Chondrocyte (in vitro differentiated cells): ENCODE measurements around the gene KIF26B. TPM values are rescaled to one million over a fixed set of nuclear protein-coding genes. Genes with fewer than 3 reads are reported as not detected.

ENCODE experiments used
- DNase-seq: peaks from one replicate; pipeline ENCODE4 v3.0.0; 2021; ENCODE audit warnings: mixed read lengths, low spot score
- H3K27ac Mint-ChIP-seq: one replicate; pipeline ENCODE4 v1.8.0; 2021; ENCODE audit warnings: mild to moderate bottlenecking, moderate library complexity, mixed read lengths; ENCODE audit not compliant: unreplicated experiment
- H3K27me3 Mint-ChIP-seq: 2 replicates; pipeline ENCODE4 v1.8.0; 2021; ENCODE audit warnings: low read depth, mixed read lengths
- H3K36me3 Mint-ChIP-seq: 2 replicates; pipeline ENCODE4 v1.8.0; 2021; ENCODE audit warnings: low read depth, mixed read lengths
- H3K4me1 Mint-ChIP-seq: 2 replicates; pipeline ENCODE4 v1.8.0; 2021; ENCODE audit warnings: low read depth, mild to moderate bottlenecking, mixed read lengths
- H3K4me3 Mint-ChIP-seq: one replicate; pipeline ENCODE4 v1.8.0; 2021; ENCODE audit warnings: mild to moderate bottlenecking, moderate library complexity, mixed read lengths; ENCODE audit not compliant: unreplicated experiment
- H3K9me3 Mint-ChIP-seq: 2 replicates; pipeline ENCODE4 v1.8.0; 2021; ENCODE audit warnings: low read depth, mixed read lengths
- CTCF ChIP-seq: fragments of 200-600 bp; sonication (generic); IDR thresholded peaks from 2 replicates; pipeline ENCODE4 v1.5.0; 2021; ENCODE audit warnings: antibody characterized with exemption, mild to moderate bottlenecking, moderate library complexity
- total RNA-seq: library from RNA; stranded (reverse); gene quantifications from 3 replicates; pipeline ENCODE4 v1.2.1, GENCODE V29; 2021

Gene KIF26B
- total RNA-seq, 1 donor from 2014 or later, result 47.0 TPM

DNA sequence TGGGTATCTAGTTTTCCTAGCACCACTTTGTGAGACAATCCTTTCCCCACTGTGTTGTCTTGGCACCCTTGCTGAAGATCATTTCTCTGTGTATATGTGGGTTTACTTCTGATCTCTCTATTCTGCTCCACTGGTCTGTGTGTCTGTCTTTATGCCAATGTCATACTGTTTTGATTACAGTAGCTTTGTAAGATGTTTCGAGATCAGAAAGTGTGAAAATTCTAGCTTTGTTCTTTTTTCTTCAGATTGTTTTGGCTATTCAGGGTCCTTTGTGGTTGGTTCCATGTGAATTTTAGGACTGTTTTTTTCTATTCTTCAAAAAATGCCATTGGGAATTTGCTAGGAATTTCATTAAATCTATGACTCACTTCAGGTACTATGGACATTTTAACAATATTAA lies 116.2 kb downstream of the KIF26B start:
- H3K9me3 Mint-ChIP-seq, result peaks cover 9% of the 10 kb centered on the region
- no peaks in the 10 kb centered on the region for H3K27me3 Mint-ChIP-seq
- no peak for DNase-seq
- no peak for TF ChIP-seq CTCF
- H3K4me3 Mint-ChIP-seq, result no peak overlapping the region
- H3K36me3 Mint-ChIP-seq, result peaks cover 6% of the 10 kb centered on the region
- peaks cover 2% of the 10 kb centered on the region for H3K4me1 Mint-ChIP-seq
- no peak overlapping the region for H3K27ac Mint-ChIP-seq

GRCh38 chr1:245272676-245273075 lies 117.9 kb downstream of the KIF26B start:
- H3K4me3 Mint-ChIP-seq, result no peak overlapping the region
- H3K9me3 Mint-ChIP-seq, result peaks cover 9% of the 10 kb centered on the region
- no peak overlapping the region for H3K27ac Mint-ChIP-seq
- no peaks in the 10 kb centered on the region for H3K27me3 Mint-ChIP-seq
- peaks cover 8% of the 10 kb centered on the region for H3K4me1 Mint-ChIP-seq
- TF ChIP-seq CTCF, result no peak
- no peak for DNase-seq
- H3K36me3 Mint-ChIP-seq, result peaks cover 6% of the 10 kb centered on the region

GRCh38 chr1:245276445-245276844 lies 121.7 kb downstream of the KIF26B start:
- no peak for DNase-seq
- Mint-ChIP-seq H3K4me1 (peaks cover 5% of the 10 kb centered on the region), H3K9me3 (peaks cover 3% of the 10 kb centered on the region), H3K4me3 (no peak overlapping the region), H3K27me3 (no peaks in the 10 kb centered on the region), H3K27ac (no peak overlapping the region), H3K36me3 (peaks cover 2% of the 10 kb centered on the region)
- TF ChIP-seq CTCF, result no peak

DNA sequence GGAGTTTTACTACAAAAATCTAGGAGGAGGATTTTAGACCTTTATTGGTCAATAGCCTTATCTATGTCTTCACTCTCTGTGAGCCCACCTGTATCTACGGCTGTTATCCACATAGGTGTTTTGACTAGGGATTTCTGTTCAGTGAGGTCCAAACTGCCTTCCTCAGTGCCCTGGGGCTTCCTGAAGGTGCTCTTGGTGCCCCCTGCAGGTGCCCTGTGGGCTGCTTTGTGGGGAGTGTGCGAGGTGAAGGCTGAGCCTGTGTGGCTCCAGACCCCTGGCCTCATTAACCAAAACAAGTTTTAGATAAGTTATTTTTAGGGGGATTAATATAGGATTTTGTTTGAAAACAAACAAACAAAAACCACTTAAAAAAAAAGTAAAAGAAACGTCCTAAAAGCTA lies 122.5 kb downstream of the KIF26B start:
- no peak for DNase-seq
- TF ChIP-seq CTCF, result peak; percentile 35
- Mint-ChIP-seq H3K4me1 (peaks cover 5% of the 10 kb centered on the region), H3K36me3 (peaks cover 2% of the 10 kb centered on the region), H3K27ac (no peak overlapping the region), H3K4me3 (no peak overlapping the region), H3K9me3 (no peaks in the 10 kb centered on the region), H3K27me3 (no peaks in the 10 kb centered on the region)

DNA sequence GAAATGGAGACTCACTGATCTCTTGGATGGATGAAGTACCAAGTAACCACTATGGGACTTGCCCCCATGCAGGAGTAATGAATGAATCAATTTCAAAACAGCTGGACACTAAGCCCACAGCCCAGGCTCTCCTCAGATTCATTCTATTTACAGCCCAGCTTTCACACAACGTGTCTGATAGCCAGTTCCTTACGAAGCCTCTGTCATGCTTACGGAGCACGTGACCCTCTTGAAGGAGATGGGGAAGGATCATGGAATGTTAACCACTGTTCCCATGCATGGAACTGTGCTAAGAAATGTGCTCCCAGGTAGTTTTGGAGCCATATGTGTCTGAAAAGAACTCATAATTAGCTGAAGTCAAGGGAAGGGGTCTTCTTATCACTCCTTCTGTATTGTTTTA lies 124.1 kb downstream of the KIF26B start:
- Mint-ChIP-seq H3K9me3 (peaks cover 7% of the 10 kb centered on the region), H3K27ac (no peak overlapping the region), H3K4me1 (peaks cover 5% of the 10 kb centered on the region), H3K27me3 (no peaks in the 10 kb centered on the region), H3K4me3 (no peak overlapping the region), H3K36me3 (peaks cover 7% of the 10 kb centered on the region)
- TF ChIP-seq CTCF, result no peak
- DNase-seq, result no peak
